HCT116 (cell line): ENCODE measurements around the gene KNDC1.

Source experiments
- CEBPB ChIP-seq: IDR thresholded peaks from 2 replicates; pipeline ENCODE4 v1.6.1; 2012; ENCODE audit warnings: low read depth
- TF ChIP-seq, protein P1 (sequence below), 3 experiments: fragments of 200-600 bp in 1 of 3; sonication (generic) in 1 of 3; IDR thresholded peaks in 2 of 3; conservative IDR thresholded peaks in 1 of 3; 2 replicates each; pipeline ENCODE4 v1.5.1; 2012 to 2017; ENCODE audit warnings: low read depth in 2 of 3, low read length in 2 of 3, antibody characterized with exemption in 1 of 3, borderline replicate concordance in 1 of 3, control low read depth in 1 of 3, mild to moderate bottlenecking in 1 of 3, mixed read lengths in 1 of 3, mixed run types in 1 of 3, moderate library complexity in 1 of 3; ENCODE audit not compliant: insufficient read depth in 1 of 3

GRCh38 chr10:133129859-133130495, 30.0 kb upstream of the KNDC1 start:
- TF ChIP-seq, protein P1, sequence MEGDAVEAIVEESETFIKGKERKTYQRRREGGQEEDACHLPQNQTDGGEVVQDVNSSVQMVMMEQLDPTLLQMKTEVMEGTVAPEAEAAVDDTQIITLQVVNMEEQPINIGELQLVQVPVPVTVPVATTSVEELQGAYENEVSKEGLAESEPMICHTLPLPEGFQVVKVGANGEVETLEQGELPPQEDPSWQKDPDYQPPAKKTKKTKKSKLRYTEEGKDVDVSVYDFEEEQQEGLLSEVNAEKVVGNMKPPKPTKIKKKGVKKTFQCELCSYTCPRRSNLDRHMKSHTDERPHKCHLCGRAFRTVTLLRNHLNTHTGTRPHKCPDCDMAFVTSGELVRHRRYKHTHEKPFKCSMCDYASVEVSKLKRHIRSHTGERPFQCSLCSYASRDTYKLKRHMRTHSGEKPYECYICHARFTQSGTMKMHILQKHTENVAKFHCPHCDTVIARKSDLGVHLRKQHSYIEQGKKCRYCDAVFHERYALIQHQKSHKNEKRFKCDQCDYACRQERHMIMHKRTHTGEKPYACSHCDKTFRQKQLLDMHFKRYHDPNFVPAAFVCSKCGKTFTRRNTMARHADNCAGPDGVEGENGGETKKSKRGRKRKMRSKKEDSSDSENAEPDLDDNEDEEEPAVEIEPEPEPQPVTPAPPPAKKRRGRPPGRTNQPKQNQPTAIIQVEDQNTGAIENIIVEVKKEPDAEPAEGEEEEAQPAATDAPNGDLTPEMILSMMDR (IDR thresholded peaks at IDR 0.05 in 2 of 3, conservative IDR thresholded peaks at IDR 0.05 in 1 of 3; ENCODE audit: borderline replicate concordance in 1 of 3, insufficient read depth in 1 of 3, low read depth in 2 of 3, low read length in 2 of 3): no peak
- no peak for TF ChIP-seq CEBPB
